ENCODE results near the gene HAUS5.

The HAUS5 gene

GRCh38 chr19:35671818-35672217 lies 59.3 kb downstream of the HAUS5 start:
- H3K27ac ChIP-seq, result no peak overlapping the region
- no peak overlapping the region for H3K4me3 ChIP-seq
- no peak for TF ChIP-seq CTCF (IDR thresholded peaks at IDR 0.05)
- no peak for DNase-seq (ENCODE audit: low spot score)

- Histone ChIP-seq H3K27ac (no peak overlapping the region), H3K4me3 (peak overlapping the region; percentile 61)
- no peak for DNase-seq (ENCODE audit: low spot score)
- no peak for TF ChIP-seq CTCF (IDR thresholded peaks at IDR 0.05)
Measured at GRCh38 chr19:35673121-35673804, 60.7 kb downstream of the HAUS5 start.
